SK-N-SH (cell line): ENCODE results near the gene NOTUM. TPM values are rescaled to one million over a fixed set of nuclear protein-coding genes. Genes with fewer than 3 reads are reported as not detected.

ENCODE experiments used
- CTCF ChIA-PET: fragments of 300-600, 350-600 bp; formaldehyde crosslinking; extraction: SDS; loops from one replicate; lab custom pipeline; 2021; lab: Yijun Ruan, JAX
- POLR2A ChIA-PET: fragments of 350-600 bp; sonication (Branson Sonifier 250); formaldehyde crosslinking; extraction: SDS; loops from one replicate; lab custom pipeline; 2020; ENCODE audit warnings: antibody characterized with exemption, inconsistent platforms; lab: Yijun Ruan, JAX
- DNase-seq: peaks from one replicate; pipeline ENCODE4 v3.0.0; 2012
- H2AFZ ChIP-seq: fragments of 200-600 bp; sonication (generic); 2 replicates; pipeline ENCODE4 v1.8.1; 2016; ENCODE audit warnings: antibody characterized with exemption, mild to moderate bottlenecking, low read depth
- H3F3A ChIP-seq: fragments of 200-600 bp; sonication (generic); replicated peaks from 2 replicates; pipeline ENCODE3; 2016; ENCODE audit warnings: antibody characterized with exemption, mild to moderate bottlenecking; ENCODE audit not compliant: insufficient read depth
- H3K27ac ChIP-seq, 2 experiments: fragments of 200-500 bp in 1 of 2; fragments of 200-600 bp in 1 of 2; sonication (Bioruptor generic) in 1 of 2; sonication (generic), shearing (Covaris generic) in 1 of 2; 2 replicates each; pipeline versions ENCODE4 v1.5.1 to v1.6.1; 2014 to 2016; ENCODE audit warnings: low read depth in 2 of 2, inconsistent platforms in 1 of 2, low read length in 1 of 2, mild to moderate bottlenecking in 1 of 2, mixed read lengths in 1 of 2
- H3K27me3 ChIP-seq: fragments of 200-600 bp; sonication (generic), shearing (Covaris generic); 2 replicates; pipeline ENCODE4 v1.6.1; 2016; ENCODE audit warnings: mixed run types; ENCODE audit not compliant: insufficient read depth
- H3K36me3 ChIP-seq, 2 experiments: fragments of 200-500 bp in 1 of 2; fragments of 200-600 bp in 1 of 2; sonication (Bioruptor generic) in 1 of 2; sonication (generic) in 1 of 2; replicated peaks in 1 of 2; 2 replicates each; pipeline versions ENCODE3 to v1.5.1; 2014 to 2016; ENCODE audit warnings: low read length in 1 of 2, mild to moderate bottlenecking in 1 of 2; ENCODE audit not compliant: insufficient read depth in 2 of 2, control insufficient read depth in 1 of 2
- H3K4me1 ChIP-seq, 2 experiments: fragments of 200-500 bp in 1 of 2; fragments of 200-600 bp in 1 of 2; sonication (Bioruptor generic) in 1 of 2; sonication (generic), shearing (Covaris generic) in 1 of 2; 2 replicates each; pipeline versions ENCODE4 v1.5.1 to v1.6.1; 2014 to 2016; ENCODE audit warnings: low read depth in 1 of 2, low read length in 1 of 2, mixed run types in 1 of 2; ENCODE audit not compliant: insufficient read depth in 2 of 2, control insufficient read depth in 1 of 2
- H3K4me2 ChIP-seq: fragments of 200-600 bp; sonication (generic), shearing (Covaris generic); 2 replicates; pipeline ENCODE4 v1.6.1; 2017; ENCODE audit warnings: mixed run types
- H3K4me3 ChIP-seq, 2 experiments: fragments of 200-500 bp in 1 of 2; fragments of 200-600 bp in 1 of 2; sonication (Bioruptor generic) in 1 of 2; sonication (generic), shearing (Covaris generic) in 1 of 2; 2 replicates each; pipeline versions ENCODE4 v1.5.1 to v1.8.1; 2014 to 2016; ENCODE audit warnings: low read depth in 2 of 2, inconsistent platforms in 1 of 2, low read length in 1 of 2, mild to moderate bottlenecking in 1 of 2, mixed read lengths in 1 of 2, moderate library complexity in 1 of 2
- H3K79me2 ChIP-seq: fragments of 200-600 bp; sonication (generic); 2 replicates; pipeline ENCODE4 v1.8.1; 2017; ENCODE audit warnings: mild to moderate bottlenecking; ENCODE audit not compliant: insufficient read depth
- H3K9ac ChIP-seq: fragments of 200-600 bp; sonication (generic); 2 replicates; pipeline ENCODE4 v1.6.1; 2017; ENCODE audit warnings: mixed run types
- H3K9me2 ChIP-seq: fragments of 200-600 bp; sonication (generic); 2 replicates; pipeline ENCODE4 v1.6.1; 2017; ENCODE audit warnings: mixed run types
- H3K9me3 ChIP-seq: fragments of 200-600 bp; sonication (generic); 2 replicates; pipeline ENCODE4 v1.6.1; 2017; ENCODE audit warnings: mixed run types, mild to moderate bottlenecking, moderate library complexity
- H4K20me1 ChIP-seq: fragments of 200-600 bp; sonication (generic); 2 replicates; pipeline ENCODE4 v1.6.1; 2017; ENCODE audit warnings: mild to moderate bottlenecking, mixed run types; ENCODE audit not compliant: insufficient read depth
- ELF1 ChIP-seq: IDR thresholded peaks from 2 replicates; pipeline ENCODE4 v1.4.0; 2012
- FOSL2 ChIP-seq: IDR thresholded peaks from 2 replicates; pipeline ENCODE4 v1.4.0; 2012; ENCODE audit warnings: low read depth, mild to moderate bottlenecking, moderate library complexity, borderline replicate concordance
- GATA2 ChIP-seq: sonication (generic); formaldehyde crosslinking; IDR thresholded peaks from 2 replicates; pipeline ENCODE4 v1.5.0; 2020; ENCODE audit warnings: mild to moderate bottlenecking, missing genetic modification reagents
- MAX ChIP-seq: IDR thresholded peaks from 2 replicates; pipeline ENCODE4 v1.4.0; 2012; ENCODE audit warnings: low read depth
- NRF1 ChIP-seq: IDR thresholded peaks from 2 replicates; pipeline ENCODE4 v1.6.1; 2012; ENCODE audit warnings: low read depth, mild to moderate bottlenecking, low read length
- POLR2AphosphoS5 ChIP-seq: IDR thresholded peaks from 2 replicates; pipeline ENCODE4 v1.6.1; 2012; ENCODE audit warnings: low read depth, low read length
- RCOR1 ChIP-seq: fragments of 150-350 bp; IDR thresholded peaks from 2 replicates; pipeline ENCODE4 v1.6.1; 2017; ENCODE audit warnings: antibody characterized with exemption, low read length
- SMC3 ChIP-seq: IDR thresholded peaks from 2 replicates; pipeline ENCODE4 v1.6.1; 2012; ENCODE audit warnings: low read depth, low read length, improper control_type of control experiment
- USF1 ChIP-seq: IDR thresholded peaks from 2 replicates; pipeline ENCODE4 v1.4.0; 2012; ENCODE audit warnings: low read depth, borderline replicate concordance
- WGBS: methylation state at CpG from one replicate; pipeline ENCODE4 v1.1.6; 2017; ENCODE audit warnings: low lambda C conversion rate; 5-methylcytosine and 5-hydroxymethylcytosine counted together
- polyA plus RNA-seq, 3 experiments: library from polyadenylated mRNA; depleted of rRNA; stranded (reverse); fragments of >200 nt; gene quantifications; 2 replicates each; pipeline ENCODE4 v1.2.3, GENCODE V29; 2012
- TF ChIP-seq, protein P1 (sequence below): fragments of 150-350 bp; IDR thresholded peaks from 2 replicates; pipeline ENCODE4 v1.6.1; 2017; ENCODE audit warnings: antibody characterized with exemption, low read length, low read depth, borderline replicate concordance
- TF ChIP-seq, protein P2 (sequence below): fragments of 150-350 bp; IDR thresholded peaks from 2 replicates; pipeline ENCODE4 v1.6.1; 2016; ENCODE audit warnings: mild to moderate bottlenecking, low read depth, low read length

NOTUM gene
- polyA plus RNA-seq, 1 of the 3 experiments (the other 2 are of a cell fraction): 0.33 TPM

- Histone ChIP-seq H3F3A (peaks cover 13% of the 10 kb centered on the region), H3K36me3 (no peaks in the 10 kb centered on the region), H3K27me3 (peaks cover 18% of the 10 kb centered on the region), H3K4me1 (peaks cover 0 to 29% of the 10 kb centered on the region in 2 experiments; a peak in 1 of 4 replicates), H3K9me3 (no peaks in the 10 kb centered on the region), H2AFZ (no peak overlapping the region), H3K9ac (no peak overlapping the region)
- 76% methylated on average over 29 of the region's 82 CpGs for WGBS
- TF ChIP-seq, protein P1, sequence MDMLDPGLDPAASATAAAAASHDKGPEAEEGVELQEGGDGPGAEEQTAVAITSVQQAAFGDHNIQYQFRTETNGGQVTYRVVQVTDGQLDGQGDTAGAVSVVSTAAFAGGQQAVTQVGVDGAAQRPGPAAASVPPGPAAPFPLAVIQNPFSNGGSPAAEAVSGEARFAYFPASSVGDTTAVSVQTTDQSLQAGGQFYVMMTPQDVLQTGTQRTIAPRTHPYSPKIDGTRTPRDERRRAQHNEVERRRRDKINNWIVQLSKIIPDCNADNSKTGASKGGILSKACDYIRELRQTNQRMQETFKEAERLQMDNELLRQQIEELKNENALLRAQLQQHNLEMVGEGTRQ: no peak
- TF ChIP-seq ELF1 (no peak), GATA2 (CRISPR knock-in tag) (no peak), RCOR1 (no peak), FOSL2 (no peak), MAX (no peak), NRF1 (no peak), USF1 (no peak), SMC3 (no peak), POLR2AphosphoS5 (no peak)
- TF ChIP-seq, protein P2, sequence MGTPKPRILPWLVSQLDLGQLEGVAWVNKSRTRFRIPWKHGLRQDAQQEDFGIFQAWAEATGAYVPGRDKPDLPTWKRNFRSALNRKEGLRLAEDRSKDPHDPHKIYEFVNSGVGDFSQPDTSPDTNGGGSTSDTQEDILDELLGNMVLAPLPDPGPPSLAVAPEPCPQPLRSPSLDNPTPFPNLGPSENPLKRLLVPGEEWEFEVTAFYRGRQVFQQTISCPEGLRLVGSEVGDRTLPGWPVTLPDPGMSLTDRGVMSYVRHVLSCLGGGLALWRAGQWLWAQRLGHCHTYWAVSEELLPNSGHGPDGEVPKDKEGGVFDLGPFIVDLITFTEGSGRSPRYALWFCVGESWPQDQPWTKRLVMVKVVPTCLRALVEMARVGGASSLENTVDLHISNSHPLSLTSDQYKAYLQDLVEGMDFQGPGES: no peak
- TF ChIP-seq, all 33 proteins: peak for 0
- Histone ChIP-seq H4K20me1 (no peaks in the 10 kb centered on the region), H3K79me2 (no peaks in the 10 kb centered on the region), H3K4me3 (no peak overlapping the region), H3K27ac (no peak overlapping the region), H3K4me2 (no peak overlapping the region), H3K9me2 (no peaks in the 10 kb centered on the region)
- CTCF ChIA-PET: interaction anchor here (1.3 to 14.5 kb wide), 13 partner anchors 14 to 244 kb away, joined by 3 to 1216 read pairs (median 53); partner anchors contain the start of genes ARHGDIA, ASPSCR1, CENPX and DCXR
- DNase-seq: no peak
- POLR2A ChIA-PET: interaction anchor here (1.2 to 1.5 kb wide), 2 partner anchors 16 to 61 kb away, joined by 4 read pairs; partner anchors contain the start of genes CENPX and LRRC45
These were observed 823 bp upstream of the NOTUM start for GRCh38 chr17:81961521-81962498.
